H1 (cell line): ENCODE measurements around the gene CRACDL. TPM values are rescaled to one million over a fixed set of nuclear protein-coding genes. Genes with fewer than 3 reads are reported as not detected.

ENCODE experiments used
- SAP30 ChIP-seq: fragments of 300-600 bp; sonication (generic); IDR thresholded peaks from 2 replicates; pipeline ENCODE4 v1.7.1; 2012; ENCODE audit warnings: low read length, moderate library complexity, mild to moderate bottlenecking, inconsistent platforms; ENCODE audit not compliant: insufficient read depth, insufficient replicate concordance
- TBP ChIP-seq: IDR thresholded peaks from 2 replicates; pipeline ENCODE4 v1.6.1; 2011; ENCODE audit warnings: low read depth, low read length, improper control_type of control experiment
- polyA plus RNA-seq, 7 experiments: library from polyadenylated mRNA; depleted of rRNA in 3 of 7; stranded (reverse) in 5 of 7; unstranded in 2 of 7; fragments of >200 nt in 5 of 7; fragments of 200-250 nt in 2 of 7; gene quantifications; 1 replicate in 5 of 7; 2 replicates in 1 of 7; 4 replicates in 1 of 7; pipeline versions ENCODE4 v1.2.1 to v1.2.3, GENCODE V29; 2011 to 2013; ENCODE audit warnings: missing spikeins in 2 of 7, mixed read lengths in 2 of 7
- total RNA-seq: library from RNA; stranded (reverse); fragmentation: NEBNext Ultra II Directional; extraction: Animal tissue kit (Norgen Biotek cat#: 25700); gene quantifications from 2 replicates; pipeline ENCODE4 v1.2.1, GENCODE V29; 2021
- TF ChIP-seq, protein P1 (sequence below): fragments of 300-600 bp; sonication (generic); IDR thresholded peaks from 2 replicates; pipeline ENCODE4 v1.7.1; 2012; ENCODE audit warnings: low read length, moderate library complexity, mild to moderate bottlenecking, inconsistent platforms; ENCODE audit not compliant: insufficient replicate concordance

CRACDL gene
- total and polyA plus RNA-seq, 2 of the 8 experiments (the other 6 are each of a cell fraction or from before 2014, with no cell fraction given): 0.07 to 0.38 TPM

DNA sequence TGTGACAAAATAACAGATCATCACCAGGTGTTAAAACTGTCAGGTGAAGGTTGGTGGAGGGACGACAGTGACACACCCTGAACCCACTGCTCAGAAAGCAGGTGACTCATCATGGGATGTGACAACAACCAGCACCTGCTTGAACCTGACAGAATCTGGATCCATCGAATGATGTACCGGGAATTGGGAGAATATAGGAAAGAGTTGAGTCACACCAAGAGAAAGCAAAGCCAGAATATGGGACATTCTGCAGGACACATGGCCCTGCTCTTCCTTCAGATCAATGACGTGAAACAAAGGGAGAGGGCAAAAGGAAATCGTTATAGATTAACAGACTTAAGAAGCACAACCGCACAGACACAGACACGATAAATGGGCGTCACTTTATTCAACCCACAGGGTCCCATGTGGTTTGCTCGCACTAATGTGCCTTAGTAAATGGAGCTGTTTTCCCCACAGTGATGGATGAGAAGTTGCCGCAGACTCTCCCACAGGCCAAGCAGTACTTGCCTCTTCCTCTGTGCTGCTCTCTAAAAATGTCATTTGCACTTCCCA lies 100.1 kb downstream of the CRACDL start (continued):
- TF ChIP-seq, protein P1, sequence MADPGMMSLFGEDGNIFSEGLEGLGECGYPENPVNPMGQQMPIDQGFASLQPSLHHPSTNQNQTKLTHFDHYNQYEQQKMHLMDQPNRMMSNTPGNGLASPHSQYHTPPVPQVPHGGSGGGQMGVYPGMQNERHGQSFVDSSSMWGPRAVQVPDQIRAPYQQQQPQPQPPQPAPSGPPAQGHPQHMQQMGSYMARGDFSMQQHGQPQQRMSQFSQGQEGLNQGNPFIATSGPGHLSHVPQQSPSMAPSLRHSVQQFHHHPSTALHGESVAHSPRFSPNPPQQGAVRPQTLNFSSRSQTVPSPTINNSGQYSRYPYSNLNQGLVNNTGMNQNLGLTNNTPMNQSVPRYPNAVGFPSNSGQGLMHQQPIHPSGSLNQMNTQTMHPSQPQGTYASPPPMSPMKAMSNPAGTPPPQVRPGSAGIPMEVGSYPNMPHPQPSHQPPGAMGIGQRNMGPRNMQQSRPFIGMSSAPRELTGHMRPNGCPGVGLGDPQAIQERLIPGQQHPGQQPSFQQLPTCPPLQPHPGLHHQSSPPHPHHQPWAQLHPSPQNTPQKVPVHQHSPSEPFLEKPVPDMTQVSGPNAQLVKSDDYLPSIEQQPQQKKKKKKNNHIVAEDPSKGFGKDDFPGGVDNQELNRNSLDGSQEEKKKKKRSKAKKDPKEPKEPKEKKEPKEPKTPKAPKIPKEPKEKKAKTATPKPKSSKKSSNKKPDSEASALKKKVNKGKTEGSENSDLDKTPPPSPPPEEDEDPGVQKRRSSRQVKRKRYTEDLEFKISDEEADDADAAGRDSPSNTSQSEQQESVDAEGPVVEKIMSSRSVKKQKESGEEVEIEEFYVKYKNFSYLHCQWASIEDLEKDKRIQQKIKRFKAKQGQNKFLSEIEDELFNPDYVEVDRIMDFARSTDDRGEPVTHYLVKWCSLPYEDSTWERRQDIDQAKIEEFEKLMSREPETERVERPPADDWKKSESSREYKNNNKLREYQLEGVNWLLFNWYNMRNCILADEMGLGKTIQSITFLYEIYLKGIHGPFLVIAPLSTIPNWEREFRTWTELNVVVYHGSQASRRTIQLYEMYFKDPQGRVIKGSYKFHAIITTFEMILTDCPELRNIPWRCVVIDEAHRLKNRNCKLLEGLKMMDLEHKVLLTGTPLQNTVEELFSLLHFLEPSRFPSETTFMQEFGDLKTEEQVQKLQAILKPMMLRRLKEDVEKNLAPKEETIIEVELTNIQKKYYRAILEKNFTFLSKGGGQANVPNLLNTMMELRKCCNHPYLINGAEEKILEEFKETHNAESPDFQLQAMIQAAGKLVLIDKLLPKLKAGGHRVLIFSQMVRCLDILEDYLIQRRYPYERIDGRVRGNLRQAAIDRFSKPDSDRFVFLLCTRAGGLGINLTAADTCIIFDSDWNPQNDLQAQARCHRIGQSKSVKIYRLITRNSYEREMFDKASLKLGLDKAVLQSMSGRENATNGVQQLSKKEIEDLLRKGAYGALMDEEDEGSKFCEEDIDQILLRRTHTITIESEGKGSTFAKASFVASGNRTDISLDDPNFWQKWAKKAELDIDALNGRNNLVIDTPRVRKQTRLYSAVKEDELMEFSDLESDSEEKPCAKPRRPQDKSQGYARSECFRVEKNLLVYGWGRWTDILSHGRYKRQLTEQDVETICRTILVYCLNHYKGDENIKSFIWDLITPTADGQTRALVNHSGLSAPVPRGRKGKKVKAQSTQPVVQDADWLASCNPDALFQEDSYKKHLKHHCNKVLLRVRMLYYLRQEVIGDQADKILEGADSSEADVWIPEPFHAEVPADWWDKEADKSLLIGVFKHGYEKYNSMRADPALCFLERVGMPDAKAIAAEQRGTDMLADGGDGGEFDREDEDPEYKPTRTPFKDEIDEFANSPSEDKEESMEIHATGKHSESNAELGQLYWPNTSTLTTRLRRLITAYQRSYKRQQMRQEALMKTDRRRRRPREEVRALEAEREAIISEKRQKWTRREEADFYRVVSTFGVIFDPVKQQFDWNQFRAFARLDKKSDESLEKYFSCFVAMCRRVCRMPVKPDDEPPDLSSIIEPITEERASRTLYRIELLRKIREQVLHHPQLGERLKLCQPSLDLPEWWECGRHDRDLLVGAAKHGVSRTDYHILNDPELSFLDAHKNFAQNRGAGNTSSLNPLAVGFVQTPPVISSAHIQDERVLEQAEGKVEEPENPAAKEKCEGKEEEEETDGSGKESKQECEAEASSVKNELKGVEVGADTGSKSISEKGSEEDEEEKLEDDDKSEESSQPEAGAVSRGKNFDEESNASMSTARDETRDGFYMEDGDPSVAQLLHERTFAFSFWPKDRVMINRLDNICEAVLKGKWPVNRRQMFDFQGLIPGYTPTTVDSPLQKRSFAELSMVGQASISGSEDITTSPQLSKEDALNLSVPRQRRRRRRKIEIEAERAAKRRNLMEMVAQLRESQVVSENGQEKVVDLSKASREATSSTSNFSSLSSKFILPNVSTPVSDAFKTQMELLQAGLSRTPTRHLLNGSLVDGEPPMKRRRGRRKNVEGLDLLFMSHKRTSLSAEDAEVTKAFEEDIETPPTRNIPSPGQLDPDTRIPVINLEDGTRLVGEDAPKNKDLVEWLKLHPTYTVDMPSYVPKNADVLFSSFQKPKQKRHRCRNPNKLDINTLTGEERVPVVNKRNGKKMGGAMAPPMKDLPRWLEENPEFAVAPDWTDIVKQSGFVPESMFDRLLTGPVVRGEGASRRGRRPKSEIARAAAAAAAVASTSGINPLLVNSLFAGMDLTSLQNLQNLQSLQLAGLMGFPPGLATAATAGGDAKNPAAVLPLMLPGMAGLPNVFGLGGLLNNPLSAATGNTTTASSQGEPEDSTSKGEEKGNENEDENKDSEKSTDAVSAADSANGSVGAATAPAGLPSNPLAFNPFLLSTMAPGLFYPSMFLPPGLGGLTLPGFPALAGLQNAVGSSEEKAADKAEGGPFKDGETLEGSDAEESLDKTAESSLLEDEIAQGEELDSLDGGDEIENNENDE: no peak
- TF ChIP-seq TBP (no peak), SAP30 (no peak)
